AG04449 (cell line): ENCODE measurements around the gene SMIM30.
"Not testable (repeated sequence)": the region's sequence is repeated elsewhere in the genome, so short reads cannot be mapped to it uniquely, and the experiment has no call there.

ENCODE experiments used
- CTCF ChIA-PET: fragments of 350-600 bp; formaldehyde crosslinking; extraction: SDS; loops from one replicate; lab custom pipeline; 2021; ENCODE audit warnings: antibody characterized with exemption; lab: Yijun Ruan, JAX
- POLR2A ChIA-PET: fragments of 400-600, 350-600 bp; formaldehyde crosslinking; extraction: SDS; loops from one replicate; lab custom pipeline; 2020; ENCODE audit warnings: antibody characterized with exemption, inconsistent platforms; lab: Yijun Ruan, JAX
- DNase-seq: peaks from one replicate; pipeline ENCODE4 v3.0.0-alpha.2; 2010; ENCODE audit warnings: low read depth, low spot score
- H3K4me3 ChIP-seq: 2 replicates; pipeline ENCODE4 v1.5.1; 2011; ENCODE audit warnings: low read depth, mild to moderate bottlenecking, control low read depth, low read length
- CTCF ChIP-seq: IDR thresholded peaks from one replicate; pipeline ENCODE4 v1.5.1; 2011; ENCODE audit warnings: mild to moderate bottlenecking, moderate library complexity, low read length, control low read depth, inconsistent platforms; ENCODE audit not compliant: insufficient read depth; ENCODE audit errors: missing control alignments

Gene SMIM30

GRCh38 chr7:113119429-113119828 lies 1.1 kb upstream of the SMIM30 start:
- POLR2A ChIA-PET: no interaction called here
- CTCF ChIA-PET: interaction anchor here (1.2 kb wide), 1 partner anchor 40 kb away, joined by 6 read pairs; no protein-coding TSS in a partner anchor
- no peak for TF ChIP-seq CTCF
- no peak for DNase-seq
- H3K4me3 ChIP-seq: no peak overlapping the region

GRCh38 chr7:113117374-113117774 lies 980 bp downstream of the SMIM30 start:
- DNase-seq, CTCF ChIA-PET: not testable (repeated sequence)
- H3K4me3 ChIP-seq: peak overlapping the region; percentile 67
- POLR2A ChIA-PET: interaction anchor here (0.6 to 1.0 kb wide), 2 partner anchors 31 to 178 kb away, joined by 4 read pairs; partner anchors contain the start of gene GPR85

- no peak for DNase-seq
- H3K4me3 ChIP-seq: no peak overlapping the region
- no peak for TF ChIP-seq CTCF
- ChIA-PET POLR2A (no interaction called here), CTCF (interaction anchor here (1.0 to 1.4 kb wide), 2 partner anchors 175 to 215 kb away, joined by 3 to 4 read pairs; no protein-coding TSS in a partner anchor)
Observed at GRCh38 chr7:113113912-113114311, 4.4 kb downstream of the SMIM30 start.

GRCh38 chr7:113109718-113110117 lies 8.6 kb downstream of the SMIM30 start:
- DNase-seq: no peak
- no peak overlapping the region for H3K4me3 ChIP-seq
- ChIA-PET POLR2A (no interaction called here), CTCF (no interaction called here)
- TF ChIP-seq CTCF: no peak

- no peak for DNase-seq
- ChIA-PET CTCF (interaction anchor here (0.6 kb wide), 1 partner anchor 83 kb away, joined by 3 read pairs; no protein-coding TSS in a partner anchor), POLR2A (no interaction called here)
- no peak overlapping the region for H3K4me3 ChIP-seq
- TF ChIP-seq CTCF: no peak
Observed at GRCh38 chr7:113100121-113100603, 18.2 kb downstream of the SMIM30 start.

GRCh38 chr7:113099284-113099919 lies 19.0 kb downstream of the SMIM30 start:
- POLR2A ChIA-PET: no interaction called here

More at GRCh38 chr7:113099284-113099919, 19.0 kb downstream of the SMIM30 start:
- no peak for DNase-seq
- no peak for TF ChIP-seq CTCF
- H3K4me3 ChIP-seq: no peak overlapping the region
- CTCF ChIA-PET: no interaction called here
